Hepatocyte (in vitro differentiated cells): ENCODE results near the gene OBSCN.

Experiments used
- EZH2 ChIP-seq: fragments of 200-600 bp; sonication (generic); IDR thresholded peaks from 2 replicates; pipeline ENCODE4 v1.6.1; 2016; ENCODE audit warnings: antibody characterized with exemption, mild to moderate bottlenecking, borderline replicate concordance
- EZH2phosphoT487 ChIP-seq: fragments of 200-600 bp; sonication (generic); IDR thresholded peaks from one replicate; pipeline ENCODE4 v1.6.1; 2018; ENCODE audit warnings: antibody characterized with exemption, mild to moderate bottlenecking, low read depth, moderate library complexity; ENCODE audit not compliant: unreplicated experiment, severe bottlenecking
- TF ChIP-seq, protein P1 (sequence below): fragments of 200-600 bp; sonication (generic); IDR thresholded peaks from 2 replicates; pipeline ENCODE4 v1.5.1; 2016; ENCODE audit warnings: antibody characterized with exemption, mild to moderate bottlenecking; ENCODE audit not compliant: poor library complexity

DNA sequence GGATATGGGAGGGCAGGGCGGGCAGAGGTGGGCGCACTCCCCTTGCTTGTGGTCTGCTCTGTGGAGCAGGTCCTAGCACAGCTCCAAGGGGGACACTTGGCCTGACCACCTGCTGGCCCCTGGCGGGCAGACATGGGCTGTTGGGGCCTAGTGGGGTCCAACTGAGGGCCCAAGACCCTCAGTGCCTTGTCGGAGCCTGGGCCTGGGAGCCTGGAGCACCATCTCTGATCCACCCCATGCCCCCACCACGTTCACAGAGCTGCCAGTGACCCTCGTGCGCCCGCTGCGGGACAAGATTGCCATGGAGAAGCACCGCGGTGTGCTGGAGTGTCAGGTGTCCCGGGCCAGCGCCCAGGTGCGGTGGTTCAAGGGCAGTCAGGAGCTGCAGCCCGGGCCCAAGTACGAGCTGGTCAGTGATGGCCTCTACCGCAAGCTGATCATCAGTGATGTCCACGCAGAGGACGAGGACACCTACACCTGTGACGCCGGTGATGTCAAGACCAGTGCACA, 70.6 kb downstream of the OBSCN start:
- TF ChIP-seq, protein P1, sequence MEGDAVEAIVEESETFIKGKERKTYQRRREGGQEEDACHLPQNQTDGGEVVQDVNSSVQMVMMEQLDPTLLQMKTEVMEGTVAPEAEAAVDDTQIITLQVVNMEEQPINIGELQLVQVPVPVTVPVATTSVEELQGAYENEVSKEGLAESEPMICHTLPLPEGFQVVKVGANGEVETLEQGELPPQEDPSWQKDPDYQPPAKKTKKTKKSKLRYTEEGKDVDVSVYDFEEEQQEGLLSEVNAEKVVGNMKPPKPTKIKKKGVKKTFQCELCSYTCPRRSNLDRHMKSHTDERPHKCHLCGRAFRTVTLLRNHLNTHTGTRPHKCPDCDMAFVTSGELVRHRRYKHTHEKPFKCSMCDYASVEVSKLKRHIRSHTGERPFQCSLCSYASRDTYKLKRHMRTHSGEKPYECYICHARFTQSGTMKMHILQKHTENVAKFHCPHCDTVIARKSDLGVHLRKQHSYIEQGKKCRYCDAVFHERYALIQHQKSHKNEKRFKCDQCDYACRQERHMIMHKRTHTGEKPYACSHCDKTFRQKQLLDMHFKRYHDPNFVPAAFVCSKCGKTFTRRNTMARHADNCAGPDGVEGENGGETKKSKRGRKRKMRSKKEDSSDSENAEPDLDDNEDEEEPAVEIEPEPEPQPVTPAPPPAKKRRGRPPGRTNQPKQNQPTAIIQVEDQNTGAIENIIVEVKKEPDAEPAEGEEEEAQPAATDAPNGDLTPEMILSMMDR, result no peak
- TF ChIP-seq EZH2phosphoT487 (no peak), EZH2 (no peak)
